ENCODE data around the gene PCDHGA12. TPM values are rescaled to one million over a fixed set of nuclear protein-coding genes. Genes with fewer than 3 reads are reported as not detected.

Gene PCDHGA12
- polyA plus RNA-seq, 1 donor (not counting 4 experiments of a cell fraction or from before 2014, with no cell fraction given): 0.69 TPM

- no peak for DNase-seq (ENCODE audit: low read depth, low spot score)
- dilution Hi-C loops (cut with MboI; ENCODE audit: extremely low pct_ligation_motif_present, low sequenced_read_pairs): no loop called here
- no peaks in the 10 kb centered on the region for H3K79me2 ChIP-seq (ENCODE audit: control insufficient read depth, insufficient read depth, low read length)
- no peak overlapping the region for H3K27ac ChIP-seq (ENCODE audit: control insufficient read depth, insufficient read depth, low read length)
- no peaks in the 10 kb centered on the region for H3K4me1 ChIP-seq (ENCODE audit: control insufficient read depth, extremely low read depth, insufficient read depth, low read length)
- FAIRE-seq: no peak
- peaks cover 2% of the 10 kb centered on the region for H3K9me3 ChIP-seq (ENCODE audit: control insufficient read depth, low read depth, low read length)
- peak overlapping the region in 1 of 3 experiments; percentile 45 for H3K4me3 ChIP-seq (ENCODE audit: control insufficient read depth in 2 of 3, extremely low read depth in 1 of 3, insufficient read depth in 2 of 3, low read depth in 1 of 3, low read length in 3 of 3)
- no peak overlapping the region for H3K9ac ChIP-seq (ENCODE audit: control insufficient read depth, extremely low read depth, insufficient read depth, low read length)
- H3K36me3 ChIP-seq (ENCODE audit: control insufficient read depth in 2 of 2, extremely low read depth in 1 of 2, insufficient read depth in 2 of 2, low read length in 2 of 2): no peaks in the 10 kb centered on the region
- TF ChIP-seq CTCF (optimal IDR thresholded peaks at IDR 0.05 in 1 of 3, IDR thresholded peaks at IDR 0.05 in 1 of 3, conservative IDR thresholded peaks at IDR 0.05 in 1 of 3; ENCODE audit: extremely low read depth in 1 of 3, insufficient read depth in 2 of 3, low read length in 3 of 3) (no peak), EZH2 (IDR thresholded peaks at IDR 0.05; ENCODE audit: low read length) (no peak)
- H4K20me1 ChIP-seq (ENCODE audit: control insufficient read depth, extremely low read depth, insufficient read depth, low read length): no peaks in the 10 kb centered on the region
- peak overlapping the region; percentile 34 for H3K4me2 ChIP-seq (ENCODE audit: control insufficient read depth, extremely low read depth, insufficient read depth, low read depth, low read length)
- no peaks in the 10 kb centered on the region for H3K9me1 ChIP-seq (ENCODE audit: control insufficient read depth, extremely low read depth, insufficient read depth, low read length)
- H3K27me3 ChIP-seq (ENCODE audit: control insufficient read depth, extremely low read depth, insufficient read depth, low read length): peaks cover 5% of the 10 kb centered on the region
- H2AFZ ChIP-seq (ENCODE audit: control insufficient read depth, low read length): no peak overlapping the region
Measured at GRCh38 chr5:141383345-141383744, 47.0 kb upstream of the PCDHGA12 start.

GRCh38 chr5:141384471-141385267 is 45.6 kb upstream of the PCDHGA12 start:
- Histone ChIP-seq H3K9me1 (ENCODE audit: control insufficient read depth, extremely low read depth, insufficient read depth, low read length) (no peaks in the 10 kb centered on the region), H2AFZ (ENCODE audit: control insufficient read depth, low read length) (no peak overlapping the region), H3K4me3 (ENCODE audit: control insufficient read depth in 2 of 3, extremely low read depth in 1 of 3, insufficient read depth in 2 of 3, low read depth in 1 of 3, low read length in 3 of 3) (no peak overlapping the region), H3K9me3 (ENCODE audit: control insufficient read depth, low read depth, low read length) (peaks cover 12% of the 10 kb centered on the region), H3K27me3 (ENCODE audit: control insufficient read depth, extremely low read depth, insufficient read depth, low read length) (peaks cover 8% of the 10 kb centered on the region), H3K9ac (ENCODE audit: control insufficient read depth, extremely low read depth, insufficient read depth, low read length) (no peak overlapping the region), H3K4me2 (ENCODE audit: control insufficient read depth, extremely low read depth, insufficient read depth, low read depth, low read length) (no peak overlapping the region), H3K27ac (ENCODE audit: control insufficient read depth, insufficient read depth, low read length) (no peak overlapping the region), H3K79me2 (ENCODE audit: control insufficient read depth, insufficient read depth, low read length) (no peaks in the 10 kb centered on the region), H4K20me1 (ENCODE audit: control insufficient read depth, extremely low read depth, insufficient read depth, low read length) (no peaks in the 10 kb centered on the region), H3K36me3 (ENCODE audit: control insufficient read depth in 2 of 2, extremely low read depth in 1 of 2, insufficient read depth in 2 of 2, low read length in 2 of 2) (no peaks in the 10 kb centered on the region), H3K4me1 (ENCODE audit: control insufficient read depth, extremely low read depth, insufficient read depth, low read length) (no peaks in the 10 kb centered on the region)
- dilution Hi-C loops (cut with MboI; ENCODE audit: extremely low pct_ligation_motif_present, low sequenced_read_pairs): no loop called here
- FAIRE-seq: no peak
- TF ChIP-seq EZH2 (IDR thresholded peaks at IDR 0.05; ENCODE audit: low read length) (no peak), CTCF (optimal IDR thresholded peaks at IDR 0.05 in 1 of 3, IDR thresholded peaks at IDR 0.05 in 1 of 3, conservative IDR thresholded peaks at IDR 0.05 in 1 of 3; ENCODE audit: extremely low read depth in 1 of 3, insufficient read depth in 2 of 3, low read length in 3 of 3) (no peak)
- no peak for DNase-seq (ENCODE audit: low read depth, low spot score)
